Activated CD4-positive, CD25-positive, alpha-beta regulatory T cell treated with anti-CD3 and anti-CD28 coated beads, Interleukin-2, amount 50 U/mL, for 24 hours (primary cell): ENCODE results near the gene TNFRSF9.

Experiments used
- ATAC-seq, 2 donors: fragments of 150-1000 bp; cut with Tn5 transposase; one replicate each; pipeline ENCODE4 v1.10.0; 2021; ENCODE audit warnings: mild to moderate bottlenecking in 1 of 2, moderate library complexity in 1 of 2

Gene TNFRSF9

DNA sequence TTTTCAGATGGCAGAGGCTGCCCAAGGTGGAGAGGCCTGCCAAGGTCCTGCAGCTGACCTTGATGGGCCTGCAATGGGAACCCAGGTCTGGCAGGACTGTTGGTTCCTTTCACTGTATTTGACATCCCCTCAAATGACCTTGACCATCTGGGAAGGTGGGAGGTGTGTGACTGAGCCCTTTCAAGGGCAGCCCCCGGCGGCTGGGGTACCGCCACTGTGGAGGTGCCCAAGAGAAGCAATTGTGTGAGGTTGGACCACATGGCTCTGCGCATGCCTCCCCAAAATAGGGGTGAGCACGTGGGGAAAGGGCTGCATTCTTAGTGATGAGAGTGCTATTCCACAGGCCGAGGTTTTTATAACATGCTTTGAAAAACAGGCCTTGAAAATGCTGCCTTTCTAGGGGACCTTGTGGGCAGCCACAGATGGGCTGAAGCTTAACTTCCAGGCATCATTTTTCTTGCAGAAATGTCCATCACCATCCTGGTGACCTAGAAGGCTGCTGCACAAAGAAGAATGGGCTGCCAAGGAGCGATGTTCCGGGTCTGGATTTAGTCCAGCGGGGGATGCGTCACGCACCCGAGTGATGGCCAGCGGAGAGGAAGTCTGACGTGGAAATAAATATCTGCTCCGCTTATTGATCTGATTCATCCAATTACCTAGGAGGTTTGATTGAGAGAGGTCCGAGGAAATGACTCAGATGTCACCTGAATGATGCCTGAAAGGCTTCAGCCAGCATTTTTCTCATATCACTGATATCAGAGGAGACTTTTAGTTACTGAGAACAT lies 71.3 kb downstream of the TNFRSF9 start:
- ATAC-seq: no peak

DNA sequence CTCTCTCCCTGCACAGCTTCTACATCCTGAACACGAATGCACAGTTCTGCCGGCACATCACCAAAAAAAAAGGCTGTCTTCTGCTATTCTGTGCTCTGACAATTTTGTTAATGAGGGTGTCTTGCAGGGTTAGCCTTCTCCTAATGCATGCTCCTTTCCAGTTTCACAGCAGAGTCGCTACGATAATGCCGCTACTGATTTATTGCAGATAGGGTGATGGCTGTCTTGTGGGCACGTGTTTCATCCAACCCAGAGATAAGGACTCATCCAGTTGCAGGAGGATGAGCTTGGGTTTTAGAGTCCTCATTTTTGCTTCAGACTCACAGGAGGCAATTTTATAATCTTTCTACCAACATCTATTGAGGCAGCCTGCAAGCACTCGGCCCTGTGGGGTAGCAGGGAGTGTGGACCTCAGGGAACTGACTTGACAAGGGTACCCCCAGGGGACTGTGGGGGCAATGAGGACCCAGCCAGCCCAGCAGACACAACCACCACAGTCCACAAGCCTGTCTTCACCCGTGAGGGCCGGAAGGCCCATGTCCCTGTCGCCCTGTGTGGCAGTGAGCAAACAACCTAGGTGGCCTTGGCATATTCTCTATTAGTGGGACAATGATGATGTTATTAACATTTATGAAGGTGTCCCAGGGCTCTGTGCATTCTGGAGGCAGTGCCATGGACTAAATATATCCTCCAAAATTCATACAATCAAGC lies 72.4 kb downstream of the TNFRSF9 start:
- no peak for ATAC-seq

DNA sequence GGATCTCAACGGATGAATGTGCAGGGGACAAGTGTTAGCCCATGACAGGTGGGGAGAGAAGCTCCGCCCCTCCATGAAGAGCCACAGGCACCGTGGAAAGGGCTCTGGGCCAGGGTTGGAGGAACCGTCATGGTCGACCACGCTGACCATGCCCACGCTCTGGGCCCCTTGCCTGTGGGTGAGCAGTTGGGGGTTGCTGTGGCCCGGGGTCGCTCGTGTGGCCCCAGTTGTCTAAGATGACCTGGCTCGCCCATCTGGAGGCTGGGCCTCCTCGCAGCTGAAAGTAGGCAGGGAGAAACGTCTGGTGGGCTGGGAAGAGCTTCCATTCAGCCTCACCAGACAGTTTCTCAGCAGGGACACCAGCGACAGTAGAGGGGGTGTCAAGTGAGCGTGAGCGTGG lies 74.7 kb downstream of the TNFRSF9 start:
- no peak for ATAC-seq
